ENCODE results near the gene CEP104.

DNA sequence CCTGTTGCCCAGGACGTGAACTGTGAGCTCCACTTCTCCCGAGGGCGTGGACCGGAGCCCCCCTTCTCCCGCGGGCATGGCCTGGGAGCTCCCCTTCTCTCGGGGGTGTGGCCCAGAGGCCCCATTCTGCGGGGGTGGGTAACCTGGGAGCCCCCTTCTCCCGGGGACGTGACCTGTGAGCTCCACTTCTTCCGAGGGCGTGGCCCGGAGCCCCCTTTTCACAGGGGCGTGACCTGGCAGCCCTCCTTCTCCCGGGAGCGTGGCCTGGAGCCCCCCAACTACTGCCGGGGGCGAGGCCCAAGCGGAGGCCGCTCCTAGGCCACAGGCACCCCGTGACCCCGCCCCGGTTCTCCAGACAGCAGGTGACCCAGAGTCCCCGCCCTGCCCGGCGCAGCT, 42.7 kb upstream of the CEP104 start:
- TF ChIP-seq POLR2A (IDR thresholded peaks at IDR 0.05) (no peak), CTCF (IDR thresholded peaks at IDR 0.05) (no peak)
